Stimulated activated effector memory CD8-positive, alpha-beta T cell treated with anti-CD3 and anti-CD28 coated beads, Interleukin-12 subunit alpha, Interleukin-12 subunit beta, amount 100 ng/mL, for 72 hours (primary cell): ENCODE data around the gene IL13RA1.
"Not testable (repeated sequence)": the region's sequence is repeated elsewhere in the genome, so short reads cannot be mapped to it uniquely, and the experiment has no call there.

Experiments used
- ATAC-seq: fragments of 150-1000 bp; cut with Tn5 transposase; 2 replicates; pipeline ENCODE4 v1.10.0; 2021
- DNase-seq, 2 donors: peaks; one replicate each; pipeline ENCODE4 v3.0.0; 2021 to 2022; ENCODE audit warnings: low spot score in 2 of 2
- H3K27ac Mint-ChIP-seq: one replicate; pipeline ENCODE4 v1.8.0; 2022; ENCODE audit warnings: mild to moderate bottlenecking, mixed read lengths
- H3K36me3 Mint-ChIP-seq: one replicate; pipeline ENCODE4 v1.8.0; 2022; ENCODE audit warnings: mild to moderate bottlenecking, mixed read lengths
- H3K4me1 Mint-ChIP-seq: one replicate; pipeline ENCODE4 v1.8.0; 2022; ENCODE audit warnings: mixed read lengths
- H3K4me3 Mint-ChIP-seq: one replicate; pipeline ENCODE4 v1.8.0; 2022; ENCODE audit warnings: mild to moderate bottlenecking, mixed read lengths
- H3K9me3 Mint-ChIP-seq: one replicate; pipeline ENCODE4 v1.8.0; 2022; ENCODE audit warnings: mixed read lengths

Gene IL13RA1

DNA sequence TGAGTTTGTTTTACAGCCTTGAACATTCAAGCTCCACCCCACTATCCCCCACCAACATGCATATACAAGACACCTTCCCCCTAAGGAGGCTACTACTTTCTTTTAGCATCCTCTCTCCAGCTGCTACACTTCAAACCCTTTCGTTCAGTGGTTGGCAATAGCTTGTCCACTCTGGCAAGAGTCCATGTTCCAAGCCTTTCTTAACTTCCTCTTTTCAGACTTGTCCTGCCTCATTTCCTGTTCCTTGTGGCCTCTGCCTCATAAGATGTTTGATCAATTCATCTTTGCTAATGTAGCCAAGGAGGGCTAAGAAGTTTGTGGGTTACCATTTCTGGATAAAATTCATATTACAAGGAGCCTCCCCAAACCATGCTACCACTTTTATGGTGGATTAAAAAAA lies 75.5 kb downstream of the IL13RA1 start:
- no peaks in the 10 kb centered on the region for H3K4me1 Mint-ChIP-seq
- no peak overlapping the region for H3K4me3 Mint-ChIP-seq
- DNase-seq (no peak), ATAC-seq (no peak)
- H3K9me3 Mint-ChIP-seq = no peaks in the 10 kb centered on the region
- H3K27ac Mint-ChIP-seq = no peak overlapping the region
- H3K36me3 Mint-ChIP-seq = no peaks in the 10 kb centered on the region

DNA sequence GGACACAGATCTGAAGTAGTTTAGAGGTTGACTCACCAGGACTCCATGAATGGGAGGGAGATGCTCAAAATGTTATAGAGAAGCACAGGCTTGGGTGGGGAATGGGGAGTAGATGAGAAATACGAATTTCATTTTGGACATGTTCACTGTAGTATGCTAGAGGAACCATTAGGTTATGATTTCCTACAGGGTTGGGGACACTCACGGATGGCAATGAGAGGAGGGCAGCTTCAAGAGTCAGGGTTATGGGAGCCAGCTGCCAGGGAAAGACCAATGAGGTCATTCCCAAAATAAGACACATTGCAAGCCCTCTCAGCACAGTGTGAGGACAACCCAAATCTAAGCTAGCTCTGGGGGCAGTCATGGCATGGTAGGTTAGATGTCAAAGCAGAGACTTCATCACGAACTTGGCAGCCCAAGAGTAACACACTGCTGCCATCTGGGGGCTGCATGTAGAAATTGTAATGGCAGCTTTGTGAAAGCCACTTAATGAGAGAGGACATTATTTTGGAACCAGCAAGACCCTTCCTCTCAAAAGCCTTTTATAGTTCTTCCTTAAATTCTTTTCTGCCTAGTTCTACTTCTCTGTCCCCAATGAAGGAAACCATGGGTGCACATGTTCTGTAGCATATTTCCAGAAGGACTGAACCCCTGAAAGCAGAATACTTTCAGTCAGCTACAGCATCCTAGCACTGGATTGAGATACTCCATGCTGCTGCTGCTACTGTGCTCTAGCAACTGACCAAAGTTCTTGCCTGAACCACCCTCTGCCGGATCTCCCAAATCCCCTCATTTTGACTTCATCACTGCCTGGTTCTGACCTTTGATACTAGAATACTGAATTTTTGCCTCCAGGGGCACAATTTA lies 80.0 kb downstream of the IL13RA1 start:
- ATAC-seq (peak; percentile 54), DNase-seq (no peak)
- no peak overlapping the region for H3K4me3 Mint-ChIP-seq
- H3K27ac Mint-ChIP-seq = peak overlapping the region; percentile 26
- H3K9me3 Mint-ChIP-seq = no peaks in the 10 kb centered on the region
- no peaks in the 10 kb centered on the region for H3K4me1 Mint-ChIP-seq
- H3K36me3 Mint-ChIP-seq = no peaks in the 10 kb centered on the region

DNA sequence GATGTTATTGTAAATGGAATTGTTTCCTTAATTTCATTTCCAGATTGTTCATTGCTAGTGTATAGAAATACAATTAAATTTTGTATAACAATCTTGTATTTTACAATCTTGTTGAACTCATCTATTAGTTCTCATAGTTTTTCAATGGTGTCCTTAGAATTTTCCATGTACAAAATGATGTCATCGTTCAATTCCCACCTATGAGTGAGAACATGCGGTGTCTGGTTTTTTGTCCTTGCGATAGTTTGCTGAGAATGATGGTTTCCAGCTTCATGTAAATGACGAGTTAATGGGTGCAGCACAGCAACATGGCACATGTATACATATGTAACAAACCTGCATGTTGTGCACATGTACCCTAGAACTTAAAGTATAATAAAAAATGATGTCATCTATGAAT lies 89.9 kb downstream of the IL13RA1 start:
- H3K9me3 Mint-ChIP-seq, H3K4me1 Mint-ChIP-seq, H3K27ac Mint-ChIP-seq, H3K36me3 Mint-ChIP-seq, ATAC-seq, DNase-seq, H3K4me3 Mint-ChIP-seq: not testable (repeated sequence)

DNA sequence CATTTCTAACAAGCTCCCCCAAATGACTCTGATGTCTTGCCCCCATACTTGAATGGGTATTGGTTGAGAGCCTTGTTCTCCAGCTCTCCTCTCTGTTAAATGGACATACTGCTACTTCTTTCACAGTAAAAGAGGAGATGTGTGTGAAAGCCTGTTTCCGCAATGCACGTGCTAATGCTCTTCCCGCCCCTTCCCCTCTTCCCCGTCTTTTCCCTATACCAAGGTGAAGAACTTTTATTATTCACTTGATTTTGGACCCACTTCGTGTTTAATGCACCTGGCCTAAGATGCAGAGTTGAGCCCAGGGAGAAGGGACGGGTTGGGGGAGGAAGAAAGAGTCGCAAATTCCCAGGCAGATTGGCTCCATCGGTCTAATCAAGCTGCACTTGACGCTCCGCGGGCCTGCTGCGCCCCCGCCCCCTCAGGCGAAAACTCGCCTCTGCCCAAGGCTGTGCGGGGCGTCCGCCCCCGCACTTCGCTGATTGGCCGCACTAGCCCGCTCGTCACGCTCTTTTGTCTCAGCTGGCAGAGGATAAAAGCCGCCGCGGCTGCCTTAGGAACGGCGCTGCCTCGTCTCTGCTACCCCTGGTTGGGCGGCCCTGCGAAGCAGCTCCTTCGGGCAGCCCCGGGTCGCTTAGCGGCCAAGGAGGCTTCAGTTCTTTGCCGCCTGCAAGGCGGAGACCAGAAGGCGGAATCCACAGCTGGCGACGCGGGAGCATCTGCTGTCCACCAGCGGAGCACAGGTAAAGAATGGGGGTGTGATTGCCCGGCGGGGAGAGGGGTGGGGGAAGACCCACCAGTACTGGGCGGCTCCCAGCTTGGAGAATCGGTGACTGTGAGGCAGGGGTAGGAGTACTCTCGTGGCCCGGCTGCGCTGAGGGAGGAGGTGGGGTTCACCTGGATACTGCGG lies 96.1 kb downstream of the IL13RA1 start, which contains the start of gene ZCCHC12:
ZCCHC12 (plus strand) TSS at position 562 of the 910 bp plus-strand sequence. CDS start 1,421 bp downstream, outside the sequence.
- no peaks in the 10 kb centered on the region for H3K9me3 Mint-ChIP-seq
- peaks cover 8% of the 10 kb centered on the region for H3K4me1 Mint-ChIP-seq
- peak in 1 of 2 donors; percentile 49 for DNase-seq
- peak; percentile 57 for ATAC-seq
- H3K27ac Mint-ChIP-seq = no peak within 1 kb of the TSS
- peak within 1 kb of the TSS; percentile 71 for H3K4me3 Mint-ChIP-seq
- no peaks in the 10 kb centered on the region for H3K36me3 Mint-ChIP-seq

DNA sequence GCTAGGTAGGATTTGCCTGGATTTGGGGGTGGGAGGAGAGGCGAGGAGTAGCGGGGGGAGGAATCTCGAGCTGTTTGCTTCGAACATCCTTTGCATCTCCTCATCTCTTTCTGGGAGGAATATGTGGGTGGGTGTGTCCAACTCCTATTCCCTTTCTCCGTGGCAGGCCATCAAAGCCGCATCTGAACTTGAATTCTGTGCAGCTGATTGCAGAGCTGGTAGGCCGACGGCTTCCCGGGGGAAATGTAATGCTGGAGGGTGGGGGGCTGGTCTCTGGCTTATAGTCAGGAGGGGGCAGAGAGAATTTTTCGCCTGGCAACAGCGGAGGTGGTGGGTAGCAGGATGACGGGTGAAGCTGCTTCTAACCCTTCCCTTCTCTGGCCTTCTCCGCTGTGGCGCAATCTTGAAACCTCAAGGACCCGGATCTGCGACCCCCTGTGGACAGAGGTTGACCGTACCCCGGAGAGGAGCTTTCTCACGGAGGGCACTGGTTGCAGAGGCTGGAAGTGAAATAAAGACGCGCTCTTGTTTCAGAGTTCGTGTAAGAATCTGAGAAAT lies 96.8 kb downstream of the IL13RA1 start:
- peaks cover 8% of the 10 kb centered on the region for H3K4me1 Mint-ChIP-seq
- ATAC-seq (no peak), DNase-seq (no peak)
- no peaks in the 10 kb centered on the region for H3K9me3 Mint-ChIP-seq
- no peaks in the 10 kb centered on the region for H3K36me3 Mint-ChIP-seq
- peak overlapping the region; percentile 71 for H3K4me3 Mint-ChIP-seq
- no peak overlapping the region for H3K27ac Mint-ChIP-seq

DNA sequence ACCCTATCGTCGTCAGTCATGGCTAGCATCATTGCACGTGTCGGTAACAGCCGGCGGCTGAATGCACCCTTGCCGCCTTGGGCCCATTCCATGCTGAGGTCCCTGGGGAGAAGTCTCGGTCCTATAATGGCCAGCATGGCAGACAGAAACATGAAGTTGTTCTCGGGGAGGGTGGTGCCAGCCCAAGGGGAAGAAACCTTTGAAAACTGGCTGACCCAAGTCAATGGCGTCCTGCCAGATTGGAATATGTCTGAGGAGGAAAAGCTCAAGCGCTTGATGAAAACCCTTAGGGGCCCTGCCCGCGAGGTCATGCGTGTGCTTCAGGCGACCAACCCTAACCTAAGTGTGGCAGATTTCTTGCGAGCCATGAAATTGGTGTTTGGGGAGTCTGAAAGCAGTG lies 97.8 kb downstream of the IL13RA1 start:
- Mint-ChIP-seq H3K4me1 (peaks cover 8% of the 10 kb centered on the region), H3K27ac (no peak overlapping the region), H3K4me3 (no peak overlapping the region), H3K9me3 (no peaks in the 10 kb centered on the region), H3K36me3 (no peaks in the 10 kb centered on the region)
- DNase-seq (no peak), ATAC-seq (no peak)

DNA sequence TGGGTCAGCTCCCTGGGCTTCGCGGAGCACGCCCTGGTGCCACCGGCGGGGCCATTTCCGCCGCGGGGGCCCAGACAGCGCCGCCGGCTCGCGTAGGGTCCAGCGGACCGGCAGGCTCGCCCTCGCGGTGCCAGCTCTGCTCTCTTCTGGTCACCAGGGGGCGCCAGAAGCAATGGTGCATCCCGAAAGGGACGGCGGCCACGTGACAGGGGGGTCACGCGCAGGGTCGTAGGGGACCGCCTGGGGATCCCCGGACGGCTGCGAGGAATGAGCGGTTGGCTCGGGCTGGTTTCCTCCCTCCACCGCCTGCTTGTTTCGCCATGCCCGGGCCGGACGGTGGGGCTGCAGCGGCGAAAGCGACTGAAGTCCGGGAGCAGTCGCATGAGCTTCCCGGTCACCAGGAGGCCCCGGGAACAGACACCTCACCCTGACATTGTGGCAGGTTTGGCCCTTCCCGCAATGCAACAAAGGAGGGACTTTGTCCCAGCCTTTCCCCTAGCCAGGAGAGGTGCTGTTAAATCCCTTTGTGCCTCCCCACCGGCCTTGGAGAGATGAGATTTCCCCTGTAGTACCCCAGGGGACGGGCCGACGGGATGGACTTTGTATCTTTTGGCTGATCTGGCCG lies 112.0 kb downstream of the IL13RA1 start:
- ATAC-seq = peak; percentile 69
- no peaks in the 10 kb centered on the region for H3K36me3 Mint-ChIP-seq

More for the DNA sequence above, 112.0 kb downstream of the IL13RA1 start:
- H3K4me1 Mint-ChIP-seq = no peaks in the 10 kb centered on the region
- DNase-seq = peak; percentile 53 to 68
- H3K27ac Mint-ChIP-seq = no peak overlapping the region
- H3K9me3 Mint-ChIP-seq = no peaks in the 10 kb centered on the region
- peak overlapping the region; percentile 47 for H3K4me3 Mint-ChIP-seq
